Gastroesophageal sphincter (tissue), 4 donors: ENCODE results near the gene SNAPC4. TPM values are rescaled to one million over a fixed set of nuclear protein-coding genes. Genes with fewer than 3 reads are reported as not detected.
A peak's percentile ranks its signal among the peaks of the same experiment; 100 is the strongest.

Experiments used
- ATAC-seq: fragments of 150-250 bp; one replicate; pipeline ENCODE4 v1.9.1; 2016; ENCODE audit warnings: mild to moderate bottlenecking, moderate library complexity
- H3K27ac ChIP-seq, 4 donors: fragments of 200-600 bp; sonication (generic) in 3 of 4; 1 replicate in 3 of 4; 2 replicates in 1 of 4; pipeline ENCODE4 v1.5.1; 2016 to 2019
- H3K27me3 ChIP-seq: fragments of 200-600 bp; sonication (generic); one replicate; pipeline ENCODE4 v1.5.1; 2019
- H3K36me3 ChIP-seq, 2 donors: fragments of 200-600 bp; sonication (generic); one replicate each; pipeline ENCODE4 v1.5.1; 2019; ENCODE audit warnings: control low read depth in 1 of 2
- H3K4me1 ChIP-seq, 3 donors: fragments of 200-600 bp; sonication (generic); 1 replicate in 2 of 3; 2 replicates in 1 of 3; pipeline ENCODE4 v1.5.1; 2016 to 2019; ENCODE audit warnings: control low read depth in 2 of 3
- H3K4me3 ChIP-seq, 2 donors: fragments of 200-600 bp; sonication (generic); one replicate each; pipeline ENCODE4 v1.5.1; 2019; ENCODE audit warnings: mild to moderate bottlenecking in 1 of 2, moderate library complexity in 1 of 2
- H3K9me3 ChIP-seq, 3 donors: fragments of 200-600 bp; sonication (generic); one replicate each; pipeline ENCODE4 v1.5.1; 2017 to 2019; ENCODE audit warnings: control low read depth in 2 of 3
- EP300 ChIP-seq: sonication (generic); formaldehyde crosslinking; IDR thresholded peaks from one replicate; pipeline ENCODE4 v1.6.1; 2017; ENCODE audit warnings: antibody characterized with exemption, mild to moderate bottlenecking
- POLR2A ChIP-seq, 2 donors: fragments of 450-650 bp; IDR thresholded peaks; one replicate each; pipeline ENCODE4 v1.6.1; 2017; ENCODE audit warnings: antibody characterized with exemption in 2 of 2, mild to moderate bottlenecking in 2 of 2, moderate library complexity in 1 of 2
- POLR2AphosphoS5 ChIP-seq: sonication (generic); formaldehyde crosslinking; IDR thresholded peaks from one replicate; pipeline ENCODE4 v1.6.1; 2017; ENCODE audit warnings: antibody characterized with exemption
- WGBS, 2 donors: methylation state at CpG; one replicate each; pipeline ENCODE4 v1.1.5; 2018; ENCODE audit warnings: low coverage in 1 of 2; 5-methylcytosine and 5-hydroxymethylcytosine counted together
- total RNA-seq, 4 donors: library from RNA; depleted of rRNA; stranded (reverse); fragments of >200 nt; gene quantifications; one replicate each; pipeline ENCODE4 v1.1.0, GENCODE V29; 2016
- TF ChIP-seq, protein P1 (sequence below), 4 experiments: fragments of 200-600 bp in 2 of 4; fragments of 450-650 bp in 2 of 4; sonication (generic) in 1 of 4; IDR thresholded peaks; one replicate each; pipeline ENCODE4 v1.5.1; 2017 to 2019; ENCODE audit warnings: antibody characterized with exemption in 4 of 4, mild to moderate bottlenecking in 2 of 4, moderate library complexity in 2 of 4

Gene SNAPC4
- total RNA-seq, 4 donors from 2014 or later = 3.5 to 8.4 (median 5.5) TPM

DNA sequence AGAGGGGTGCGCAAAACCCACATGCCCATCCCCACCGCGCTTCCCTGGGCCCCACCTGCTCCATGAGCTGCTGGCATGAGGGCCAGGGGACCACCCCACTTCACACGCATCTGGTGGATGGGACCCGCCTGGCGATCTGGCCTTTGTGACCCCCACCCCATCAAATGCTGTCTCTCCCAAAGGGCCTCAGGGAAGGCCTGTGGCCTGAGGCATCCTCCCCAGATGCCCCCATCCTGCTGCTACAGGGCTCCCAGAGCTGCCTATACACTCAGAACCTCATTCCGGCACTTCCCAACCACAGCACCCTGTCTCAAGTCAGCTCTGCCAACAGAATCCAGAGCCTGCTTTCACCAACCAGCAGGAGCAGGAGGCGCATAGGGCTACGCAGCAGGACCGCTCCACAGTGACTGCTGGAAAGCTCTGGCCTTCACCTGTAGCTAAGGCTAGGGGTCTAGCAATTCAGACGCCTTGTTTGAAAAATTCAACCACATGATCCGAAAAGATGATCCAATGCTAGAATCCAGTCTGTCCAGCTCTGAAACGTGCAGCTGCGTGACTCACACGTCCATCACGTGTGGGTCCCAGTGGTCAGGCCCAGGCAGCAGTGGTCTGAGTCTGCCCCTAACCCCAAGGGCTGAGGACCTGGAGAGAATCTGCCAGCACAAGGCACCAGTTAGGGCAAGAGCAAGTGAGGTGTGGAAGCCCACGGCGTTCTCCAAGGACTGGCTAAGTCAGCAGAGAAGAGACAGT lies 1.4 kb upstream of the SNAPC4 start:
- peaks cover 0 to 28% (median 15%) of the 10 kb centered on the region in 3 donors for H3K4me1 ChIP-seq
- peaks cover 0 to 67% of the 10 kb centered on the region in 2 donors for H3K36me3 ChIP-seq

DNA sequence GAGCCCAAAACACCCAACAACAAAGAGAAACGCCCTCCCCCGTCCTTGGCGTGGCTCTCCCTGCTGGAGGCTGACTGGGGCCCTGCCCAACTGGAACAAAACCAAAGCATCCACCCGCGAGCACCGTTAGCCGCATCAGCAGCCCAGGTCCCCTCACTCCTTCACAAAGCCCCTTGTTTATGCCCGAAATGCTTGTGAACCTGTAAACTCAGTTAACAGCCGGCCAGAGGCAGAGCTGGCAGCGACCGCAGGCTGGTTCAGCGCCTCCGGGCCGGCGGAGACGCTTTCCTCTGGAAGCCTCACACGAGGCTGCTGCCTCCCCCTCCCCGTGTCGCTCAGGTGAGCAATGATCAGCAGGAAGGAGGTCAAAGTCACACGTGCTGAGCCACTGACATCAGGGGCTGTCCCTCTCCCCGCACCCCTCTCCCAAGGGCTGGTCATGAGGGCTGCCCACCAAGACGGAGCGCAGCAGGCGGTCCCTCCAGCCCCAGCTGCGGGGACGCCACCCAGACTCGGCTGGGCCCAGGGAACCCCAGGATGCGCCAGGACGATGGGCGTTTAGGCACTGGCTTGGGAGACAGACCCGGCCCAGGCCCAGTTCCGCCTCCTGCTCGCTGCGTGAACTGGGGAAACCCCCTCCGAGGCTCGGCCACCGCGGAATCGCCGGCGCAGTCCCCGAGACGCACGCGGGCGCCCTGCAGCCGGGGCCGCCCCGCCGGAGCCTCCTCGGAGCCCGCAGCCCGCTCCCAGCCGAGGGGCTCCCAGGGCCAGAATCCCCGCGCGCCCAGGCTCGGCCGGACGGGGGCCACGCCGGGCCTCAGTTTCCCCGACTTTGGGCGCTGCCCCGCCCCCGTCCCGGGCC lies 563 bp downstream of the SNAPC4 start:
- Histone ChIP-seq H3K4me1 (peaks cover 0 to 28% (median 15%) of the 10 kb centered on the region in 3 donors), H3K27ac (peak overlapping the region in 3 of 4 donors; percentile 25 to 74 (median 56)), H3K27me3 (no peaks in the 10 kb centered on the region), H3K4me3 (peak overlapping the region; percentile 67 to 86), H3K9me3 (no peaks in the 10 kb centered on the region), H3K36me3 (peaks cover 0 to 67% of the 10 kb centered on the region in 2 donors)
- TF ChIP-seq, protein P1, sequence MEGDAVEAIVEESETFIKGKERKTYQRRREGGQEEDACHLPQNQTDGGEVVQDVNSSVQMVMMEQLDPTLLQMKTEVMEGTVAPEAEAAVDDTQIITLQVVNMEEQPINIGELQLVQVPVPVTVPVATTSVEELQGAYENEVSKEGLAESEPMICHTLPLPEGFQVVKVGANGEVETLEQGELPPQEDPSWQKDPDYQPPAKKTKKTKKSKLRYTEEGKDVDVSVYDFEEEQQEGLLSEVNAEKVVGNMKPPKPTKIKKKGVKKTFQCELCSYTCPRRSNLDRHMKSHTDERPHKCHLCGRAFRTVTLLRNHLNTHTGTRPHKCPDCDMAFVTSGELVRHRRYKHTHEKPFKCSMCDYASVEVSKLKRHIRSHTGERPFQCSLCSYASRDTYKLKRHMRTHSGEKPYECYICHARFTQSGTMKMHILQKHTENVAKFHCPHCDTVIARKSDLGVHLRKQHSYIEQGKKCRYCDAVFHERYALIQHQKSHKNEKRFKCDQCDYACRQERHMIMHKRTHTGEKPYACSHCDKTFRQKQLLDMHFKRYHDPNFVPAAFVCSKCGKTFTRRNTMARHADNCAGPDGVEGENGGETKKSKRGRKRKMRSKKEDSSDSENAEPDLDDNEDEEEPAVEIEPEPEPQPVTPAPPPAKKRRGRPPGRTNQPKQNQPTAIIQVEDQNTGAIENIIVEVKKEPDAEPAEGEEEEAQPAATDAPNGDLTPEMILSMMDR (IDR thresholded peaks at IDR 0.05) = no peak
- TF ChIP-seq POLR2A (IDR thresholded peaks at IDR 0.05) (no peak), EP300 (no peak), POLR2AphosphoS5 (no peak)
- ATAC-seq = no peak
- 2% methylated on average over 10 of the region's 67 CpGs; no CpG with 5 or more reads in 1 of the 2 donors for WGBS, 2 donors

More for the DNA sequence above, 1.4 kb upstream of the SNAPC4 start:
- Histone ChIP-seq H3K4me3 (no peak overlapping the region), H3K27me3 (no peaks in the 10 kb centered on the region), H3K27ac (no peak overlapping the region), H3K9me3 (no peaks in the 10 kb centered on the region)
- WGBS, 2 donors = 89% methylated on average over 6 of the region's 18 CpGs; no CpG with 5 or more reads in 1 of the 2 donors
- TF ChIP-seq EP300 = no peak
- no peak for ATAC-seq

DNA sequence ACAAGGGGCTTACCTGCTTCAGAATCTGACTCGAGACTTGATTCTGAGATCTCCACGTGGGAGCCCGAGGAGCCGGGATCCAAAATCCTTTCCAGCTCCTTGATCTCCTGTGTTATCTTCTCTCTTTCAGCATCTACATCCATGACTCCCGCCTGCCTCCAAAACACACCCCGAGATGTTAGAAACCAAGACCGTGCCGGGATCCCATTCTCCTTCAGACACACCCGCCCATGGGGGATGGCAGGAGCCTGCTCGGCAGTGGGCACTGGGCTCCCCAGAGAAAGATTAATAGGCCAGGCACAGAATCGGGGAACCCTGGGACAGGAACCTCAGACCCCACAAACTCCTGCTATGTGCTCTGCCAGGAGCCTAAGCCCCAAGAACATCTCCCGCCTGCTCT lies 1.7 kb downstream of the SNAPC4 start:
- ATAC-seq = no peak
- H3K9me3 ChIP-seq = no peaks in the 10 kb centered on the region
- no peak overlapping the region for H3K4me3 ChIP-seq
- TF ChIP-seq POLR2A (IDR thresholded peaks at IDR 0.05) (no peak), POLR2AphosphoS5 (no peak), EP300 (no peak)
- TF ChIP-seq, protein P1 (IDR thresholded peaks at IDR 0.05) = no peak
- H3K4me1 ChIP-seq = peaks cover 0 to 28% (median 15%) of the 10 kb centered on the region in 3 donors
- no peaks in the 10 kb centered on the region for H3K27me3 ChIP-seq
- peaks cover 0 to 67% of the 10 kb centered on the region in 2 donors for H3K36me3 ChIP-seq
- H3K27ac ChIP-seq = no peak overlapping the region
- 82% methylated on average over 5 of the region's 12 CpGs; no CpG with 5 or more reads in 1 of the 2 donors for WGBS, 2 donors

DNA sequence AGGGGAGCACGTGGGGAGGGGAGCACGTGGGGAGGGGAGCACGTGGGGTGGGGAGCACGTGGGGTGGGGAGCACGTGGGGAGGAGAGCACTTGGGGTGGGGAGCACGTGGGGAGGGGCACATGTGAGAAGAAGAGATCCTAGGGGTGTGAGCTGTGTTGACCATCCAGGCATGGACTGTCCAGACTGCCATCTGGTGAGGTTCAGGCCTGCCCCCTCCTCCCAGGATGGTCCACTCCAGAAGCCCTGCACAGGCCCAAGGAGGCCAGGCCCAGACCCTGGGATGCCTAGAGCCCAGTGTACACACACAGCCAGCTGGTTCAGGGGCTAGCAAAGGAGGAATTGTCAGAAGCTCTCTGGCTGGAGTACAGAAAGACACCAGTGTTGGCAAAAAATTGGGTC lies 2.3 kb downstream of the SNAPC4 start:
- WGBS, 2 donors = 35% methylated on average over 2 of the region's 6 CpGs; no CpG with 5 or more reads in 1 of the 2 donors
- ATAC-seq = no peak
- Histone ChIP-seq H3K36me3 (peaks cover 0 to 71% of the 10 kb centered on the region in 2 donors), H3K4me3 (no peak overlapping the region), H3K9me3 (no peaks in the 10 kb centered on the region), H3K27me3 (no peaks in the 10 kb centered on the region), H3K27ac (no peak overlapping the region), H3K4me1 (peaks cover 0 to 28% (median 15%) of the 10 kb centered on the region in 3 donors)
- TF ChIP-seq, protein P1 (IDR thresholded peaks at IDR 0.05) = no peak
- no peak for TF ChIP-seq POLR2A (IDR thresholded peaks at IDR 0.05)
- no peak for TF ChIP-seq EP300
- TF ChIP-seq POLR2AphosphoS5 = no peak

DNA sequence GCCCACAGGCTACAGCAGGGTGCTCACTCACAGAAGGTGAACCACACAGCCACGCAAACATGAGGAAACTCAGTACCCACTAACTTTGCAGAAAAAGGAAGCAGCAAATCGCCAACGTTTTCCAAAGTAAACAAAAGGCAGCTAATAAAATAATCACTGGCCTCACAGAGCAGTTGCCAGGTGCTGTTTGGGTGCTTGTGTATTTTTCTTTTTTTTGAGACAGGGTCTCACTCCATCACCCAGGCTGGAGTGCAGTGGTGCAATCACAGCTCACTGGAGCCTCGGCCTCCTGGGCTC lies 3.8 kb downstream of the SNAPC4 start:
- Histone ChIP-seq H3K9me3 (no peaks in the 10 kb centered on the region), H3K27ac (no peak overlapping the region), H3K4me3 (no peak overlapping the region), H3K36me3 (peaks cover 0 to 73% of the 10 kb centered on the region in 2 donors), H3K4me1 (peaks cover 0 to 28% (median 15%) of the 10 kb centered on the region in 3 donors), H3K27me3 (no peaks in the 10 kb centered on the region)
- no peak for TF ChIP-seq POLR2AphosphoS5
- TF ChIP-seq, protein P1 (IDR thresholded peaks at IDR 0.05) = no peak
- TF ChIP-seq EP300 = no peak
- TF ChIP-seq POLR2A (IDR thresholded peaks at IDR 0.05) = no peak
- 50 to 83% methylated on average over 1 to 3 of the region's 4 CpGs for WGBS, 2 donors
- ATAC-seq = no peak
